Astrocyte (in vitro differentiated cells and primary cell): ENCODE data around the gene PLCL1. TPM values are rescaled to one million over a fixed set of nuclear protein-coding genes. Genes with fewer than 3 reads are reported as not detected.

Experiments used
- DNase-seq: peaks from one replicate; pipeline ENCODE4 v3.0.0-alpha.2; 2010; ENCODE audit warnings: low read depth
- FAIRE-seq: peaks from 2 replicates; lab custom pipeline; 2011; peaks lifted over from hg19 to GRCh38; lab: Jason Lieb, UNC
- H2AFZ ChIP-seq: 2 replicates; pipeline ENCODE4 v1.6.0; 2012; ENCODE audit warnings: low read depth, low read length, inconsistent platforms
- H3K27ac ChIP-seq: 2 replicates; pipeline ENCODE4 v1.5.1; 2011; ENCODE audit warnings: low read depth, low read length, inconsistent platforms
- H3K27me3 ChIP-seq: 2 replicates; pipeline ENCODE4 v1.6.0; 2011; ENCODE audit warnings: low read length, inconsistent platforms; ENCODE audit not compliant: insufficient read depth
- H3K36me3 ChIP-seq: 2 replicates; pipeline ENCODE4 v1.5.1; 2011; ENCODE audit warnings: low read length, inconsistent platforms; ENCODE audit not compliant: insufficient read depth
- H3K4me1 ChIP-seq: 2 replicates; pipeline ENCODE4 v1.5.1; 2011; ENCODE audit warnings: low read length, inconsistent platforms; ENCODE audit not compliant: insufficient read depth
- H3K4me2 ChIP-seq: 2 replicates; pipeline ENCODE4 v1.6.0; 2012; ENCODE audit warnings: low read length, inconsistent platforms
- H3K4me3 ChIP-seq: 2 replicates; pipeline ENCODE4 v1.5.1; 2011; ENCODE audit warnings: low read depth, mild to moderate bottlenecking, low read length, inconsistent platforms; ENCODE audit not compliant: insufficient read depth
- H3K79me2 ChIP-seq: 2 replicates; pipeline ENCODE4 v1.6.0; 2012; ENCODE audit warnings: mild to moderate bottlenecking, low read length, inconsistent platforms; ENCODE audit not compliant: insufficient read depth
- H3K9ac ChIP-seq: 2 replicates; pipeline ENCODE4 v1.6.0; 2012; ENCODE audit warnings: mild to moderate bottlenecking, low read length, inconsistent platforms
- H3K9me3 ChIP-seq: 2 replicates; pipeline ENCODE4 v1.5.1; 2012; ENCODE audit warnings: low read depth, mild to moderate bottlenecking, low read length, inconsistent platforms; ENCODE audit not compliant: insufficient read depth
- H4K20me1 ChIP-seq: 2 replicates; pipeline ENCODE4 v1.6.0; 2012; ENCODE audit warnings: low read length, inconsistent platforms; ENCODE audit not compliant: insufficient read depth
- H3K27ac Mint-ChIP-seq: one replicate; pipeline ENCODE4 v1.8.0; 2021; ENCODE audit warnings: mild to moderate bottlenecking, mixed read lengths; ENCODE audit not compliant: unreplicated experiment
- H3K27me3 Mint-ChIP-seq: one replicate; pipeline ENCODE4 v1.8.0; 2021; ENCODE audit warnings: low read depth, mixed read lengths; ENCODE audit not compliant: unreplicated experiment
- H3K36me3 Mint-ChIP-seq: one replicate; pipeline ENCODE4 v1.8.0; 2021; ENCODE audit warnings: low read depth, mixed read lengths; ENCODE audit not compliant: unreplicated experiment
- H3K4me1 Mint-ChIP-seq: one replicate; pipeline ENCODE4 v1.8.0; 2021; ENCODE audit warnings: low read depth, mixed read lengths; ENCODE audit not compliant: unreplicated experiment
- H3K4me3 Mint-ChIP-seq: one replicate; pipeline ENCODE4 v1.8.0; 2021; ENCODE audit warnings: mild to moderate bottlenecking, moderate library complexity, mixed read lengths; ENCODE audit not compliant: unreplicated experiment
- H3K9me3 Mint-ChIP-seq: one replicate; pipeline ENCODE4 v1.8.0; 2021; ENCODE audit warnings: mild to moderate bottlenecking, mixed read lengths; ENCODE audit not compliant: unreplicated experiment
- CTCF ChIP-seq: IDR thresholded peaks from 2 replicates; pipeline ENCODE4 v1.5.1; 2011; ENCODE audit warnings: low read depth, mild to moderate bottlenecking, inconsistent platforms, low read length, moderate library complexity; ENCODE audit not compliant: insufficient read depth
- EZH2 ChIP-seq: IDR thresholded peaks from 2 replicates; pipeline ENCODE4 v1.6.1; 2012; ENCODE audit warnings: mild to moderate bottlenecking, low read length, inconsistent platforms; ENCODE audit not compliant: insufficient read depth
- total RNA-seq: library from RNA; stranded (reverse); gene quantifications from 2 replicates; pipeline ENCODE4 v1.2.1, GENCODE V29; 2021

PLCL1 gene
- total RNA-seq, 1 donor from 2014 or later, result 0.84 TPM

GRCh38 chr2:198167346-198167745 lies 363.0 kb downstream of the PLCL1 start:
- Mint-ChIP-seq H3K27ac (no peak overlapping the region), H3K36me3 (no peaks in the 10 kb centered on the region), H3K9me3 (no peaks in the 10 kb centered on the region), H3K4me1 (peaks cover 2% of the 10 kb centered on the region), H3K27me3 (no peaks in the 10 kb centered on the region), H3K4me3 (no peak overlapping the region)
- H4K20me1 ChIP-seq, result no peaks in the 10 kb centered on the region
- H3K4me3 ChIP-seq, result no peak overlapping the region
- no peak overlapping the region for H3K27ac ChIP-seq
- no peaks in the 10 kb centered on the region for H3K36me3 ChIP-seq
- no peak for DNase-seq
- TF ChIP-seq EZH2, result no peak
- no peak for TF ChIP-seq CTCF
- H3K4me1 ChIP-seq, result no peaks in the 10 kb centered on the region
- FAIRE-seq, result no peak
- no peaks in the 10 kb centered on the region for H3K79me2 ChIP-seq
- H3K9me3 ChIP-seq, result no peaks in the 10 kb centered on the region
- H3K9ac ChIP-seq, result no peak overlapping the region
- H3K27me3 ChIP-seq, result no peaks in the 10 kb centered on the region
- H3K4me2 ChIP-seq, result no peak overlapping the region
- no peak overlapping the region for H2AFZ ChIP-seq

GRCh38 chr2:198168651-198169050 lies 364.3 kb downstream of the PLCL1 start:
- H3K4me2 ChIP-seq, result no peak overlapping the region
- peaks cover 3% of the 10 kb centered on the region for H3K27me3 Mint-ChIP-seq
- no peaks in the 10 kb centered on the region for H4K20me1 ChIP-seq
- no peak overlapping the region for H3K27ac ChIP-seq
- no peaks in the 10 kb centered on the region for H3K36me3 Mint-ChIP-seq
- no peak overlapping the region for H3K4me3 ChIP-seq
- H3K4me3 Mint-ChIP-seq, result no peak overlapping the region
- FAIRE-seq (no peak), DNase-seq (no peak)
- no peaks in the 10 kb centered on the region for H3K36me3 ChIP-seq
- peaks cover 2% of the 10 kb centered on the region for H3K4me1 Mint-ChIP-seq
- H3K79me2 ChIP-seq, result no peaks in the 10 kb centered on the region
- H3K9ac ChIP-seq, result no peak overlapping the region
- no peak overlapping the region for H3K27ac Mint-ChIP-seq
- no peak overlapping the region for H2AFZ ChIP-seq
- H3K27me3 ChIP-seq, result no peaks in the 10 kb centered on the region
- no peaks in the 10 kb centered on the region for H3K9me3 ChIP-seq
- TF ChIP-seq CTCF (no peak), EZH2 (no peak)
- no peaks in the 10 kb centered on the region for H3K9me3 Mint-ChIP-seq
- H3K4me1 ChIP-seq, result no peaks in the 10 kb centered on the region

GRCh38 chr2:198173242-198173641 lies 368.8 kb downstream of the PLCL1 start:
- no peaks in the 10 kb centered on the region for H3K36me3 ChIP-seq

More at GRCh38 chr2:198173242-198173641, 368.8 kb downstream of the PLCL1 start:
- peaks cover 2% of the 10 kb centered on the region for H3K4me1 Mint-ChIP-seq
- Histone ChIP-seq H3K27ac (no peak overlapping the region), H2AFZ (no peak overlapping the region), H4K20me1 (no peaks in the 10 kb centered on the region), H3K4me1 (no peaks in the 10 kb centered on the region), H3K79me2 (no peaks in the 10 kb centered on the region), H3K9ac (no peak overlapping the region), H3K4me3 (no peak overlapping the region), H3K4me2 (no peak overlapping the region), H3K9me3 (no peaks in the 10 kb centered on the region), H3K27me3 (no peaks in the 10 kb centered on the region)
- DNase-seq (no peak), FAIRE-seq (no peak)
- H3K9me3 Mint-ChIP-seq, result no peaks in the 10 kb centered on the region
- no peak for TF ChIP-seq EZH2
- no peak for TF ChIP-seq CTCF
- H3K27me3 Mint-ChIP-seq, result peaks cover 3% of the 10 kb centered on the region
- no peak overlapping the region for H3K4me3 Mint-ChIP-seq
- H3K27ac Mint-ChIP-seq, result no peak overlapping the region
- H3K36me3 Mint-ChIP-seq, result no peaks in the 10 kb centered on the region
